ENCODE data around the gene PPID.
"Not testable (repeated sequence)": the region's sequence is repeated elsewhere in the genome, so short reads cannot be mapped to it uniquely, and the experiment has no call there.

Gene PPID

GRCh38 chr4:158766434-158767044, 43.3 kb upstream of the PPID start:
- H3K4me3 ChIP-seq (ENCODE audit: low read length), result no peak overlapping the region
- DNase-seq (ENCODE audit: low read depth), result no peak
- no peak for TF ChIP-seq CTCF (conservative IDR thresholded peaks at IDR 0.05; ENCODE audit: low read length)

- no peak for DNase-seq (ENCODE audit: low read depth)
- no peak for TF ChIP-seq CTCF (conservative IDR thresholded peaks at IDR 0.05; ENCODE audit: low read length)
These were observed 40.3 kb upstream of the PPID start for GRCh38 chr4:158763462-158763861.

GRCh38 chr4:158762553-158762952, 39.4 kb upstream of the PPID start:
- TF ChIP-seq CTCF (conservative IDR thresholded peaks at IDR 0.05; ENCODE audit: low read length), result no peak
- no peak for DNase-seq (ENCODE audit: low read depth)

More at GRCh38 chr4:158763462-158763861, 40.3 kb upstream of the PPID start:
- no peak overlapping the region for H3K4me3 ChIP-seq (ENCODE audit: low read length)

GRCh38 chr4:158760866-158761265, 37.7 kb upstream of the PPID start:
- no peak for TF ChIP-seq CTCF (conservative IDR thresholded peaks at IDR 0.05; ENCODE audit: low read length)
- no peak for DNase-seq (ENCODE audit: low read depth)
- H3K4me3 ChIP-seq (ENCODE audit: low read length), result no peak overlapping the region

More at GRCh38 chr4:158762553-158762952, 39.4 kb upstream of the PPID start:
- no peak overlapping the region for H3K4me3 ChIP-seq (ENCODE audit: low read length)

GRCh38 chr4:158759539-158759938, 36.3 kb upstream of the PPID start:
- not testable (repeated sequence) for DNase-seq (ENCODE audit: low read depth); H3K4me3 ChIP-seq (ENCODE audit: low read length)

GRCh38 chr4:158758703-158759102, 35.5 kb upstream of the PPID start:
- DNase-seq (ENCODE audit: low read depth), result no peak
- TF ChIP-seq CTCF (conservative IDR thresholded peaks at IDR 0.05; ENCODE audit: low read length), result no peak

GRCh38 chr4:158758142-158758541, 34.9 kb upstream of the PPID start:
- TF ChIP-seq CTCF (conservative IDR thresholded peaks at IDR 0.05; ENCODE audit: low read length), result no peak

More at GRCh38 chr4:158758703-158759102, 35.5 kb upstream of the PPID start:
- H3K4me3 ChIP-seq (ENCODE audit: low read length), result no peak overlapping the region

More at GRCh38 chr4:158758142-158758541, 34.9 kb upstream of the PPID start:
- DNase-seq (ENCODE audit: low read depth), result peak; percentile 91
- H3K4me3 ChIP-seq (ENCODE audit: low read length), result no peak overlapping the region

Measured in AG10803 (cell line).